Suprapubic skin (tissue), 4 donors: Measurements from ENCODE around the gene ITPRIPL2. TPM values are rescaled to one million over a fixed set of nuclear protein-coding genes. Genes with fewer than 3 reads are reported as not detected.

Experiments
- DNase-seq, 2 donors: peaks; one replicate each; pipeline ENCODE4 v3.0.0-alpha.2; 2019; ENCODE audit warnings: low spot score in 2 of 2
- H3K27ac ChIP-seq: fragments of 200-600 bp; sonication (generic); one replicate; pipeline ENCODE4 v1.5.1; 2019
- H3K27me3 ChIP-seq: fragments of 200-600 bp; sonication (generic); one replicate; pipeline ENCODE4 v1.5.1; 2019
- H3K36me3 ChIP-seq: fragments of 200-600 bp; sonication (generic); one replicate; pipeline ENCODE4 v1.5.1; 2019
- H3K4me1 ChIP-seq: fragments of 200-600 bp; sonication (generic); one replicate; pipeline ENCODE4 v1.5.1; 2019
- H3K4me3 ChIP-seq: fragments of 200-600 bp; sonication (generic); one replicate; pipeline ENCODE4 v1.5.1; 2019; ENCODE audit warnings: mild to moderate bottlenecking
- H3K9me3 ChIP-seq: fragments of 200-600 bp; sonication (generic); one replicate; pipeline ENCODE4 v1.5.1; 2019
- CTCF ChIP-seq, 2 donors: fragments of 200-600 bp in 1 of 2; fragments of 450-650 bp in 1 of 2; sonication (generic) in 1 of 2; IDR thresholded peaks; one replicate each; pipeline ENCODE4 v1.5.1; 2016 to 2019; ENCODE audit warnings: antibody characterized with exemption in 2 of 2, mild to moderate bottlenecking in 1 of 2, moderate library complexity in 1 of 2
- EP300 ChIP-seq: sonication (generic); formaldehyde crosslinking; IDR thresholded peaks from one replicate; pipeline ENCODE4 v1.6.1; 2017; ENCODE audit warnings: antibody characterized with exemption
- POLR2A ChIP-seq, 2 donors: fragments of 450-650 bp; IDR thresholded peaks; one replicate each; pipeline ENCODE4 v1.6.1; 2017; ENCODE audit warnings: antibody characterized with exemption in 2 of 2, mild to moderate bottlenecking in 2 of 2, moderate library complexity in 2 of 2
- POLR2AphosphoS5 ChIP-seq, 3 donors: sonication (generic); formaldehyde crosslinking; IDR thresholded peaks; one replicate each; pipeline ENCODE4 v1.6.1; 2017; ENCODE audit warnings: antibody characterized with exemption in 3 of 3
- WGBS: methylation state at CpG from one replicate; pipeline ENCODE4 v1.1.5; 2018; 5-methylcytosine and 5-hydroxymethylcytosine counted together
- total RNA-seq, 4 donors: library from RNA; depleted of rRNA; stranded (reverse); fragments of >200 nt; gene quantifications; one replicate each; pipeline ENCODE4 v1.1.0, GENCODE V29; 2016

ITPRIPL2 gene
- total RNA-seq, 4 donors from 2014 or later: 39.0 to 91.9 (median 69.6) TPM

- Histone ChIP-seq H3K4me3 (no peak overlapping the region), H3K36me3 (peaks cover 52% of the 10 kb centered on the region), H3K27me3 (no peaks in the 10 kb centered on the region), H3K27ac (no peak overlapping the region), H3K4me1 (peaks cover 15% of the 10 kb centered on the region), H3K9me3 (no peaks in the 10 kb centered on the region)
- 81% methylated on average over 19 of the region's 21 CpGs for WGBS
- TF ChIP-seq POLR2AphosphoS5 (IDR thresholded peaks at IDR 0.05) (no peak), CTCF (IDR thresholded peaks at IDR 0.05) (peak; percentile 40 to 70)
- DNase-seq: peak in 1 of 2 donors; percentile 69
Measured at GRCh38 chr16:19071811-19072777, 41.7 kb upstream of the ITPRIPL2 start.

- TF ChIP-seq POLR2A (IDR thresholded peaks at IDR 0.05) (no peak), EP300 (no peak), CTCF (IDR thresholded peaks at IDR 0.05) (no peak)
- H3K27ac ChIP-seq: no peak overlapping the region
- no peak overlapping the region for H3K4me3 ChIP-seq
- peaks cover 11% of the 10 kb centered on the region for H3K4me1 ChIP-seq
- H3K36me3 ChIP-seq: peaks cover 63% of the 10 kb centered on the region
- WGBS: 89% methylated on average over 3 of the region's 3 CpGs
- no peaks in the 10 kb centered on the region for H3K9me3 ChIP-seq
- DNase-seq: no peak
- no peaks in the 10 kb centered on the region for H3K27me3 ChIP-seq
Measured at GRCh38 chr16:19073344-19073743, 40.4 kb upstream of the ITPRIPL2 start.

GRCh38 chr16:19073863-19074262 is 39.9 kb upstream of the ITPRIPL2 start:
- H3K36me3 ChIP-seq: peaks cover 68% of the 10 kb centered on the region
- no peaks in the 10 kb centered on the region for H3K27me3 ChIP-seq
- H3K4me1 ChIP-seq: peaks cover 6% of the 10 kb centered on the region
- TF ChIP-seq EP300 (no peak), CTCF (IDR thresholded peaks at IDR 0.05) (no peak), POLR2AphosphoS5 (IDR thresholded peaks at IDR 0.05) (no peak), POLR2A (IDR thresholded peaks at IDR 0.05) (no peak)
- WGBS: 83% methylated on average over 7 of the region's 7 CpGs
- DNase-seq: no peak
- H3K4me3 ChIP-seq: no peak overlapping the region
- H3K9me3 ChIP-seq: no peaks in the 10 kb centered on the region
- H3K27ac ChIP-seq: no peak overlapping the region

GRCh38 chr16:19075511-19075910 is 38.3 kb upstream of the ITPRIPL2 start:
- TF ChIP-seq POLR2AphosphoS5 (IDR thresholded peaks at IDR 0.05): no peak
- no peak for TF ChIP-seq POLR2A (IDR thresholded peaks at IDR 0.05)
- TF ChIP-seq EP300: no peak
- no peak for TF ChIP-seq CTCF (IDR thresholded peaks at IDR 0.05)
- 94% methylated on average over 12 of the region's 12 CpGs for WGBS
- Histone ChIP-seq H3K9me3 (no peaks in the 10 kb centered on the region), H3K4me3 (no peak overlapping the region), H3K27ac (no peak overlapping the region), H3K36me3 (peaks cover 74% of the 10 kb centered on the region), H3K27me3 (no peaks in the 10 kb centered on the region), H3K4me1 (peaks cover 3% of the 10 kb centered on the region)
- DNase-seq: no peak

- no peaks in the 10 kb centered on the region for H3K4me1 ChIP-seq
- H3K27me3 ChIP-seq: no peaks in the 10 kb centered on the region
- TF ChIP-seq POLR2A (IDR thresholded peaks at IDR 0.05) (no peak), EP300 (no peak), CTCF (IDR thresholded peaks at IDR 0.05) (no peak), POLR2AphosphoS5 (IDR thresholded peaks at IDR 0.05) (no peak)
- H3K27ac ChIP-seq: no peak overlapping the region
- peaks cover 72% of the 10 kb centered on the region for H3K36me3 ChIP-seq
- 92% methylated on average over 6 of the region's 6 CpGs for WGBS
- DNase-seq: no peak
- no peak overlapping the region for H3K4me3 ChIP-seq
- H3K9me3 ChIP-seq: no peaks in the 10 kb centered on the region
Measured at GRCh38 chr16:19077879-19078278, 35.9 kb upstream of the ITPRIPL2 start.
